ENCODE results near the gene NCKAP5. TPM values are rescaled to one million over a fixed set of nuclear protein-coding genes. Genes with fewer than 3 reads are reported as not detected.

NCKAP5 gene
- total RNA-seq, 1 donor from 2014 or later: 2.7 TPM

DNA sequence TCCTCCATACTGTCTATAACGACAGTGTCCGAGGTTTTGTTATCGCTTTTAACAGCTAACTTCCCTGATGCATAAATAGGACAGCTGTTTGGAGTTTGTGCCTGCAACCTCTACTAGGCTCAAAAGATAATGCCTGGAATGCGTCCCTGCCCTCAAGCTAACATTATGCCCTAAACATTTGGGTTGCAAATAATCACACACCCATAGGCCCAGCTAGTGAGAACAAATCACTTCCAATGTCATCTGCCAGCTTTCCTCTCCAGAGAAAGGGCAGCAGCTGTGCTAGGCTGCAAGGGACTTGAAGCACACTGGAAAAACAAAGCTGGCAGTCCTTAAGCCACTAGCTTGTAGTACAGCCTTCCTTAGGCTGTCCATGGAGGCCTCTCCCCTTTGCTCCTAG is 696.4 kb downstream of the NCKAP5 start:
- no peaks in the 10 kb centered on the region for H3K36me3 ChIP-seq (ENCODE audit: insufficient read depth, low read length)
- no peaks in the 10 kb centered on the region for H3K79me2 ChIP-seq (ENCODE audit: insufficient read depth, low read length)
- no peaks in the 10 kb centered on the region for H3K27me3 ChIP-seq (ENCODE audit: insufficient read depth, low read length)
- Mint-ChIP-seq H3K27me3 (ENCODE audit: low read depth, unreplicated experiment) (no peaks in the 10 kb centered on the region), H3K27ac (ENCODE audit: unreplicated experiment) (no peak overlapping the region), H3K9me3 (ENCODE audit: unreplicated experiment) (no peaks in the 10 kb centered on the region), H3K4me1 (ENCODE audit: low read depth, unreplicated experiment) (peaks cover 12% of the 10 kb centered on the region), H3K36me3 (ENCODE audit: low read depth, unreplicated experiment) (no peaks in the 10 kb centered on the region), H3K4me3 (ENCODE audit: unreplicated experiment) (no peak overlapping the region)
- H3K4me3 ChIP-seq (ENCODE audit: insufficient read depth, low read depth, low read length): no peak overlapping the region
- H3K4me1 ChIP-seq (ENCODE audit: insufficient read depth, low read length): no peaks in the 10 kb centered on the region
- no peak overlapping the region for H3K4me2 ChIP-seq (ENCODE audit: low read length)
- FAIRE-seq: no peak
- H3K9ac ChIP-seq (ENCODE audit: low read length): no peak overlapping the region
- no peak for DNase-seq (ENCODE audit: low read depth)
- H2AFZ ChIP-seq (ENCODE audit: low read depth, low read length): no peak overlapping the region
- no peaks in the 10 kb centered on the region for H3K9me3 ChIP-seq (ENCODE audit: insufficient read depth, low read depth, low read length)
- no peak overlapping the region for H3K27ac ChIP-seq (ENCODE audit: low read depth, low read length)
- no peaks in the 10 kb centered on the region for H4K20me1 ChIP-seq (ENCODE audit: insufficient read depth, low read length)
- no peak for TF ChIP-seq EZH2 (IDR thresholded peaks at IDR 0.05; ENCODE audit: insufficient read depth, low read length)
- TF ChIP-seq, protein P1, sequence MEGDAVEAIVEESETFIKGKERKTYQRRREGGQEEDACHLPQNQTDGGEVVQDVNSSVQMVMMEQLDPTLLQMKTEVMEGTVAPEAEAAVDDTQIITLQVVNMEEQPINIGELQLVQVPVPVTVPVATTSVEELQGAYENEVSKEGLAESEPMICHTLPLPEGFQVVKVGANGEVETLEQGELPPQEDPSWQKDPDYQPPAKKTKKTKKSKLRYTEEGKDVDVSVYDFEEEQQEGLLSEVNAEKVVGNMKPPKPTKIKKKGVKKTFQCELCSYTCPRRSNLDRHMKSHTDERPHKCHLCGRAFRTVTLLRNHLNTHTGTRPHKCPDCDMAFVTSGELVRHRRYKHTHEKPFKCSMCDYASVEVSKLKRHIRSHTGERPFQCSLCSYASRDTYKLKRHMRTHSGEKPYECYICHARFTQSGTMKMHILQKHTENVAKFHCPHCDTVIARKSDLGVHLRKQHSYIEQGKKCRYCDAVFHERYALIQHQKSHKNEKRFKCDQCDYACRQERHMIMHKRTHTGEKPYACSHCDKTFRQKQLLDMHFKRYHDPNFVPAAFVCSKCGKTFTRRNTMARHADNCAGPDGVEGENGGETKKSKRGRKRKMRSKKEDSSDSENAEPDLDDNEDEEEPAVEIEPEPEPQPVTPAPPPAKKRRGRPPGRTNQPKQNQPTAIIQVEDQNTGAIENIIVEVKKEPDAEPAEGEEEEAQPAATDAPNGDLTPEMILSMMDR (IDR thresholded peaks at IDR 0.05; ENCODE audit: insufficient read depth, low read depth, low read length): no peak

DNA sequence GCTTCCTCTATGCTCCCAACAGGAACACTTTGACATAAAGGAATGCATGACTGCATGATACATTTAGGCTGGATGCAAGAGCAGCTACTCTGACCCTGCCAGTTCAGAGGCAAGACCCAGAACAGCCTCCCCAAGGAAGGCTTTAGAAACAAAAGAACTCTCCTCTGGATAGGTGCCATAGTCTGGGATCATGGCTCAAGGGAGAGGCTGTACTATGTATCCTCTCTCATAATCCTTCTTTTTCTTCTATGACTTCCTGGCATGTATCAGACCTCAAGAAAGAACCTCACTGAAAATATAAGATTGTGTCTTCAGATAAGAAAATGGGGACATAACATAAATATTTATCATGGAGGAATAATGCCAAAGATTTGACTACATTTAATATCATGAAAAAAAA is 704.3 kb downstream of the NCKAP5 start:
- Histone ChIP-seq H3K79me2 (ENCODE audit: insufficient read depth, low read length) (no peaks in the 10 kb centered on the region), H3K9ac (ENCODE audit: low read length) (no peak overlapping the region), H3K27me3 (ENCODE audit: insufficient read depth, low read length) (no peaks in the 10 kb centered on the region), H2AFZ (ENCODE audit: low read depth, low read length) (no peak overlapping the region), H3K4me2 (ENCODE audit: low read length) (no peak overlapping the region), H4K20me1 (ENCODE audit: insufficient read depth, low read length) (no peaks in the 10 kb centered on the region), H3K4me1 (ENCODE audit: insufficient read depth, low read length) (no peaks in the 10 kb centered on the region), H3K4me3 (ENCODE audit: insufficient read depth, low read depth, low read length) (no peak overlapping the region), H3K9me3 (ENCODE audit: insufficient read depth, low read depth, low read length) (no peaks in the 10 kb centered on the region), H3K27ac (ENCODE audit: low read depth, low read length) (no peak overlapping the region), H3K36me3 (ENCODE audit: insufficient read depth, low read length) (no peaks in the 10 kb centered on the region)
- Mint-ChIP-seq H3K27ac (ENCODE audit: unreplicated experiment) (no peak overlapping the region), H3K9me3 (ENCODE audit: unreplicated experiment) (no peaks in the 10 kb centered on the region), H3K36me3 (ENCODE audit: low read depth, unreplicated experiment) (no peaks in the 10 kb centered on the region), H3K4me1 (ENCODE audit: low read depth, unreplicated experiment) (peaks cover 2% of the 10 kb centered on the region), H3K4me3 (ENCODE audit: unreplicated experiment) (no peak overlapping the region), H3K27me3 (ENCODE audit: low read depth, unreplicated experiment) (peaks cover 2% of the 10 kb centered on the region)
- no peak for DNase-seq (ENCODE audit: low read depth)
- FAIRE-seq: no peak
- TF ChIP-seq, protein P1 (IDR thresholded peaks at IDR 0.05; ENCODE audit: insufficient read depth, low read depth, low read length): no peak
- no peak for TF ChIP-seq EZH2 (IDR thresholded peaks at IDR 0.05; ENCODE audit: insufficient read depth, low read length)

DNA sequence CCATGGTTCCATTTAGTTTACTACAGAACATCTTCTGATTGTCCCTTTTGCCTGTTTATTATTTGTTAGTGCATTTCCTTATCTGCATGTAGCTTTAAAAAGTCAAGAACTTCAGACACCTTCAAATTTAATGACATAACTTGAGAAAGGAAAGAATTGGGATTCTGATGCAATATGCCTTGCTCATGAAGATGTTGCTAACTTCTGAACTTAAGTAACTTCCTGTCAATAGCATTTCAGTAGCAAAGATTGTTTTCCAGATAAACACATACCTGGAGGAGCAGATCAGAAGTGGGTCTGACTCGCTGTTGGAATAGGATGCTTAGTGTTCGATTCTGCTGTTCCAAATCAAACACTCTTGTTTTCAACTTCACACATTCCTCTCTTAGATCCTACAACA is 708.0 kb downstream of the NCKAP5 start:
- H3K4me2 ChIP-seq (ENCODE audit: low read length): no peak overlapping the region
- no peak overlapping the region for H3K9ac ChIP-seq (ENCODE audit: low read length)
- no peaks in the 10 kb centered on the region for H3K36me3 ChIP-seq (ENCODE audit: insufficient read depth, low read length)
- Mint-ChIP-seq H3K36me3 (ENCODE audit: low read depth, unreplicated experiment) (no peaks in the 10 kb centered on the region), H3K4me3 (ENCODE audit: unreplicated experiment) (no peak overlapping the region), H3K27ac (ENCODE audit: unreplicated experiment) (no peak overlapping the region), H3K4me1 (ENCODE audit: low read depth, unreplicated experiment) (peaks cover 2% of the 10 kb centered on the region), H3K9me3 (ENCODE audit: unreplicated experiment) (no peaks in the 10 kb centered on the region), H3K27me3 (ENCODE audit: low read depth, unreplicated experiment) (peaks cover 4% of the 10 kb centered on the region)
- no peaks in the 10 kb centered on the region for H3K4me1 ChIP-seq (ENCODE audit: insufficient read depth, low read length)
- H3K4me3 ChIP-seq (ENCODE audit: insufficient read depth, low read depth, low read length): no peak overlapping the region
- no peak overlapping the region for H3K27ac ChIP-seq (ENCODE audit: low read depth, low read length)
- no peaks in the 10 kb centered on the region for H3K27me3 ChIP-seq (ENCODE audit: insufficient read depth, low read length)
- no peaks in the 10 kb centered on the region for H3K9me3 ChIP-seq (ENCODE audit: insufficient read depth, low read depth, low read length)
- no peaks in the 10 kb centered on the region for H4K20me1 ChIP-seq (ENCODE audit: insufficient read depth, low read length)
- no peaks in the 10 kb centered on the region for H3K79me2 ChIP-seq (ENCODE audit: insufficient read depth, low read length)
- TF ChIP-seq, protein P1 (IDR thresholded peaks at IDR 0.05; ENCODE audit: insufficient read depth, low read depth, low read length): no peak
- H2AFZ ChIP-seq (ENCODE audit: low read depth, low read length): no peak overlapping the region
- DNase-seq (ENCODE audit: low read depth) (no peak), FAIRE-seq (no peak)
